Right lobe of liver (tissue), 4 donors: ENCODE measurements around the gene NR3C2.

Source experiments
- POLR2A ChIP-seq: fragments of 450-650 bp; IDR thresholded peaks from one replicate; pipeline ENCODE4 v1.6.1; 2017; ENCODE audit warnings: antibody characterized with exemption, mild to moderate bottlenecking
- TF ChIP-seq, protein P1 (sequence below), 4 donors: fragments of 200-600 bp in 3 of 4; fragments of 450-650 bp in 1 of 4; IDR thresholded peaks; one replicate each; pipeline versions ENCODE4 v1.5.1 to v1.8.0; 2016 to 2022; ENCODE audit warnings: antibody characterized with exemption in 4 of 4, mild to moderate bottlenecking in 2 of 4
- donor health status: DM: no; HTN: no; CAD: no.
- donor health status: DM: no; HTN: no; CAD: no.
- donor health status: DM: no; HTN: yes; CAD: no.

DNA sequence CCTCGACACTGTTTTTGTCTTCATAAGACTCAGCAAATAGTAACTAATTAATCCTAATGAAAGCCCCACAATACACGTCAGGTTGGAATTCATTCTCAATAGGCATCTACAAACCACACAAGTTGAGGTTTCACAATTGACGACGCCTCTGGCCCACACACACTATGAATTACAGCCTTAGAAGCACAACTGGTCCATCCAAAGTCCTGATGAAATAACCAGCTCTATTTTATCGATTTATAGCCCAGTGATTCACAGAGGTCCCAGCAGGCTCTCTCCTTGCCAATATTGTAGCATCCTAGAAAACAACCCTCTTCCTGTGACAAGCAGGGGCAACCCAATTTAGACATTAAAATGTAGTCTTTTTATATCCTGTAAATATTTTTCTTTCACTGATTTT is 112.1 kb downstream of the NR3C2 start:
- TF ChIP-seq, protein P1, sequence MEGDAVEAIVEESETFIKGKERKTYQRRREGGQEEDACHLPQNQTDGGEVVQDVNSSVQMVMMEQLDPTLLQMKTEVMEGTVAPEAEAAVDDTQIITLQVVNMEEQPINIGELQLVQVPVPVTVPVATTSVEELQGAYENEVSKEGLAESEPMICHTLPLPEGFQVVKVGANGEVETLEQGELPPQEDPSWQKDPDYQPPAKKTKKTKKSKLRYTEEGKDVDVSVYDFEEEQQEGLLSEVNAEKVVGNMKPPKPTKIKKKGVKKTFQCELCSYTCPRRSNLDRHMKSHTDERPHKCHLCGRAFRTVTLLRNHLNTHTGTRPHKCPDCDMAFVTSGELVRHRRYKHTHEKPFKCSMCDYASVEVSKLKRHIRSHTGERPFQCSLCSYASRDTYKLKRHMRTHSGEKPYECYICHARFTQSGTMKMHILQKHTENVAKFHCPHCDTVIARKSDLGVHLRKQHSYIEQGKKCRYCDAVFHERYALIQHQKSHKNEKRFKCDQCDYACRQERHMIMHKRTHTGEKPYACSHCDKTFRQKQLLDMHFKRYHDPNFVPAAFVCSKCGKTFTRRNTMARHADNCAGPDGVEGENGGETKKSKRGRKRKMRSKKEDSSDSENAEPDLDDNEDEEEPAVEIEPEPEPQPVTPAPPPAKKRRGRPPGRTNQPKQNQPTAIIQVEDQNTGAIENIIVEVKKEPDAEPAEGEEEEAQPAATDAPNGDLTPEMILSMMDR (IDR thresholded peaks at IDR 0.05): no peak
- no peak for TF ChIP-seq POLR2A
